ENCODE measurements around the gene UNC80.

UNC80 gene

DNA sequence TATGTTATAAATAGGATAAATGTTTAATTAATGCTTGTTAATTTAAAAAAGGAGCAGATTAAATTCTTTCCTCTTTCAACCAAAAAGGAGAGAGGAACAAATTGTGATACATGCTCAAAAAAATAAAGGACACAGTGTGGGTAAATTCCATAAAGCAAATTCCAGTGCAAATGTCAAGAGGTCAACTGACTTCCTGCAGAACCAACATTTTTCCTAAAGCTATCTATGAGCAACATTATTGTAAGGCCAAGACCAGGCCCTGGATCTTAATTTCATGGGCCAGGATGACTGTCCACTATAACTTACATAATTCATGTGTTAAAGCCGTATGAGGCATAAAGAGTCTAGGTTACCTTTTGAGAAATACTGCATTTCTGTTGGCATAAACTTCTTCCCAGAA is 136.9 kb downstream of the UNC80 start:
- no peak for DNase-seq (ENCODE audit: low spot score)

- no peak for DNase-seq (ENCODE audit: low spot score)
Measured at GRCh38 chr2:209911486-209911885, 139.9 kb downstream of the UNC80 start.

GRCh38 chr2:209913786-209914345 is 142.2 kb downstream of the UNC80 start:
- DNase-seq (ENCODE audit: low spot score), result no peak

GRCh38 chr2:209917154-209917771 is 145.6 kb downstream of the UNC80 start:
- no peak for DNase-seq (ENCODE audit: low spot score)

GRCh38 chr2:209918251-209918650 is 146.6 kb downstream of the UNC80 start:
- no peak for DNase-seq (ENCODE audit: low spot score)

- no peak for DNase-seq (ENCODE audit: low spot score)
Measured at GRCh38 chr2:209922116-209922515, 150.5 kb downstream of the UNC80 start.

DNA sequence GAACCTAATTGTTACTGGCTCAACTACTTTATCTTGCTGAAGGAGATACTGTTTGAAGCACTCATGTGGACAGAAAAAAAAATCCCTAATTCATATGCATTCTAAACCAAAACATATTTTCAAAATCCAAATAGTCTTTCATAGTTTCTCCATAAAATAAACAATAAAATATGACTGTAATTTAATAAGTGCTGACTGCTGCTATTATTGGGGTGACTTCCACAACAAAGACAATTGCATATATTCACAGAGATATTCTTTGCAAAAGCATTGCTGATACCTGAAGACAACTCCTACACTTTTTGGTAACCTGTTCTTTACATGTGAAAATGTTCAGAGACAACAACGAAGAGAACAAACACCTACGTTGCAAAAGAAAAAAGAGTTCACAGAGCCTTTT is 157.7 kb downstream of the UNC80 start:
- no peak for DNase-seq (ENCODE audit: low spot score)

- DNase-seq (ENCODE audit: low spot score), result peak; percentile 89
Measured at GRCh38 chr2:209933499-209934483, 162.2 kb downstream of the UNC80 start.

DNA sequence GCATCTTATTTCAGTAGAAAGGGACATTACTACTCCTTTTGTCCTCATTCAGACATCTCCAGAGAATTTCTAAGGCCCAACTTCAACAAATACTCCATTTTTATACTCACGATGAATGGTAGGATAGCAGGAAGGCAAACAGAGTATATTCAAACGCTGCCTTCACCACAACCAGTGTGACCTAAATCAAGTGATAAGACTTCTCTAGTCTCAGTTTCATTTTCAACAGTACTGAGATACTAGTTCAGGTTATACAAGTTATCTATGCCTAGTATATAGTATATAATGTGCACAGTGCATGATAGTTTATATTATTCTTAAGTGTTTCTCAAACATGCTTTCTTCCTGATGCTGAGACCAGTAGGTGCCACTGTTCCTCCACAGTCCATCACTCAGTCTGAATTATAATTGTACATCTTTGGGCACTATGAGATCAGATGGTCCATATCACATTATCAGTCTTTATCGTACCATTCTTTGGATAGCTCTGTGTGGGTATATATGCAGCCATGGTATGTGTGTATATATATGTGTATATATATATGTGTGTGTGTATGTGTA is 164.6 kb downstream of the UNC80 start:
- DNase-seq (ENCODE audit: low spot score), result peak; percentile 25

- no peak for DNase-seq (ENCODE audit: low spot score)
Measured at GRCh38 chr2:209937893-209938292, 166.3 kb downstream of the UNC80 start.

GRCh38 chr2:209938906-209939305 is 167.3 kb downstream of the UNC80 start:
- DNase-seq (ENCODE audit: low spot score), result no peak

GRCh38 chr2:209940936-209941335 is 169.3 kb downstream of the UNC80 start:
- no peak for DNase-seq (ENCODE audit: low spot score)

GRCh38 chr2:209942426-209942825 is 170.8 kb downstream of the UNC80 start:
- no peak for DNase-seq (ENCODE audit: low spot score)

- DNase-seq (ENCODE audit: low spot score), result no peak
Measured at GRCh38 chr2:209942936-209943605, 171.4 kb downstream of the UNC80 start.

DNA sequence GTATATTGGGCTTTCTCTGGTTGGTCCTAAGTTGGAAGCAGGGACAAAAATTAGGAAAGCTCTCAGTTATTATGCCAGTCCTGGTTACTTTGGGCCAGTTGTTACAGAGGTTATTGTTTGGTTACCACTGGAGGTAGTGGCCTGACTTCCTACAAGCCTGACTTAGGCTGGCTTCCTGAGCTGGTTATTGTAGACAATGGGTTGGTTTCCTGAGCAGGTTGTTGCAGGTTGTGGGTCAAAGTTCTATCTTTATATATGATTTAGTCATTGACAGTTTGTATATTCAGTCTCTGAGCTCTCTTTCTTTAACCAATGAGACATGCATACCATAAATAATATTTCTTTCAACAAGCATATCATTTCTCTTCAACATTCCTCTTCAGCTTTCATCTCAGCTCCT is 172.1 kb downstream of the UNC80 start:
- no peak for DNase-seq (ENCODE audit: low spot score)

- no peak for DNase-seq (ENCODE audit: low spot score)
Measured at GRCh38 chr2:209946539-209946938, 174.9 kb downstream of the UNC80 start.

DNA sequence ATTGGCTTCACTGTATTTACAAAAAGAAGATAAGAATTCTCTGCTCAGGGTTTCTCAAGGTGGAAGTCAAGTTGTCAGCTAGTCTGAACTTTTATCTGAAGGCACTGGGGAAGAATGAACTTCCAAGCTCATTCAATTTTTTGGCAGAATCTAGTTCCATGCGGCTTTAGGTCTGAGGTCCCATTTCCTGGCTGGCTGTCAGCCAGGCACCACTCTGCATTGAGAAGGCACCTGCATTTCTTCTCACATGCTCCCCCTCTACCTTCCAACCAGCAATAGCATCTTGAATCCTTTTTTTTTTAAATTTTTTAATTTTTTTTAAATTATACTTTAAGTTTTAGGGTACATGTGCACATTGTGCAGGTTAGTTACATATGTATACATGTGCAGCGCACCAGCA is 184.6 kb downstream of the UNC80 start:
- no peak for DNase-seq (ENCODE audit: low spot score)

DNA sequence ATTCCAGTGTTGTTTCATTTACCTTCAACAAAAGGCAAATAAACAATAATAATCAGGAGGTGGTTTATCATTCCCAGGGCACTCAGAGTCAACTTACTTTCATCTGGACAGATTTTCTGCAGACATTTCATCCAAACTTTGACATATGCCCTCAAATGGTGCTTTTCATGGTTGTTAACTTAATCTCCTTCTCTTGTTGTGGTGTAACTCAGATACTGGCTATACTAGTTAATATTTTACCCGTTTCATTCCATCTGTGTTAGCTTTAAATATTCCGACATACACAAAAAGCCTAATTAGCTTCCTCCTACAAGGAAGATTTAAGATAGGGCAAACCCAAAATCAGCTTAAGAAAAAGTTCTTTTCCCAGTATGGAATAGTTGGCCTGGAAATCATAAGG is 186.4 kb downstream of the UNC80 start:
- no peak for DNase-seq (ENCODE audit: low spot score)

DNA sequence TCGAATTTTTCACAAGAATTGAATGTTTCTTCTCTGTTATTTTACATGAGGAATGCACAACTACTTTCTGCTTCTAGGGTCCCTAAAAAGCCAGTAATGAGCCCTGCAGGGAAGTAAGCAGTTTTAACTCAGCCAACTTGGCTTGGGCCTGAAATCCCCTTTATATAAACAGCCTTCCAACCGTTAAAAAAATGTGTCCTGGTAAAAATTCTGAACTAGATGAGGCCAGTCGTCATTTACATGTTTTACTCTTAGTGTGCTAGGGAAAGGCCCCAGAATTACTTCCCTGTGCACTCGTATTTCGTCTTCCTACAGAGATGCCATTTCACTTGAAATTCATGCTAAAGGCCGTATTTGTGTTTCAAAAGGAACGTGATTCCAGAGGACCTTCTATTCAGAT is 188.4 kb downstream of the UNC80 start:
- no peak for DNase-seq (ENCODE audit: low spot score)

DNA sequence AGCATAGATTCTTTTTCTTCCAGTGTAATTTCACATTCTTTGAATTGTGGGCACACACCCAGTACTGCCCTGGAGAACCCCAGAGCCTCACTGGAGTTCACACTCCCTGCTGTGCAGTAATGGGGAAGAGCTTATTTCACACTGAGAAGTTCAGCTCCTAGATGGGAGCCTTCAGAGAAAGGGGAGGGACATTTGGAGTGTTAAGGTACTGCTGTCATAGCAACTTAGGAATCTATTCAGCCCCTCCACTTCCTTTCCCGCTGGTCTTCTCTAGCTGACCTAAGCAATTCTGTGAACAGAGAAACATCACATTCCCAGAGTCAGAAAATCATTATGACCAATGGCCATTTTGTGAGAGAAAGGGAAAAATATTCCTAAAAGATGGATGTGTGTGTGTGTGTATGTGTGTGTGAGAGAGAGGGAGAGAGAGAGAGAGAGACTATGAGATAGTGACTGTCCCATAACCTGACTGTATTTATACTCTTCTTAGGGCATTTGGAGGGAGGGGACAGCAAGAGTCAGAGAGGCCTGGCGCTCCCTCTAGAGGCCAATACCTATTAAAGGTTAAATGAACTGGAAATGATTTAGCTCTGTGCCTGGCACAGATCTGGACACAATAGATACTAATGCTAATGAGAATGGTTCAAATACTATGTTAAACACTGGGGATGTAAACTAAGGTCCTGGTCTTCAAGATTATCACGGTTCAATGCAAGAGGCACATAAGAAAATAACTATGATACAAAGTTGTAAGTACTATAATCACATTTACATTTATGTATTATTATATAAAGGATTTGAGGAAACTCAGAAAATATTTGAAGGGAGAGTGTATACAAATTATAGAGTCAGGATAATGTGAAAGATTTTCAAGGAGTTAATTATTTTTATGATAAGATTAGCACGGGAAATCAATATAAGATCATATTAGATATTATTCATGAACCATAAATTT is 189.3 kb downstream of the UNC80 start:
- peak; percentile 73 for DNase-seq (ENCODE audit: low spot score)

DNA sequence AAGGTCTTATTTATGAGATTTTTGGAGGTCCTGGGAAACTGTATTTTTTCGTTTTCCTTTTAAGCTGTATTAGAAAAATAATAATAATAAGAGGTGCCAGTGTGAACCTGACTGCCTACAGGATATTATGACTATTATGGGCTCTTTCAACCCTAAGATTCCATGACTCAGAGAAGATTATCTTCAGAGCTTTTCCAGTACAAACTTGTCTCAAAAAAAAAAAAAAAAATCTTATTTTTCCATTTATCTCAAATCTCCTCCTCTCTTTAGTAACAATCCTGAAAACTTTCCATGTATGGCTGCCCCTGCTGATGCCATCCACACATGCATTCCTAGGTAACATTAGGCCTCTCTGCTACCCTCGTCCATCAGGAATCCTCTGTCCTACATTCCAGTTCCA is 194.1 kb downstream of the UNC80 start:
- DNase-seq (ENCODE audit: low spot score), result no peak

Data from Ammon's horn (tissue), 1 donor.